LNCaP clone FGC (cell line): Measurements from ENCODE around the gene SPDYC.

Source experiments
- DNase-seq: peaks from one replicate; pipeline ENCODE4 v3.0.0-alpha.2; 2011; ENCODE audit warnings: low read depth
- H3K4me3 ChIP-seq: 2 replicates; pipeline ENCODE4 v1.5.1; 2011; ENCODE audit warnings: mild to moderate bottlenecking, low read depth, low read length, control low read depth
- CTCF ChIP-seq: IDR thresholded peaks from 2 replicates; pipeline ENCODE4 v1.5.1; 2012; ENCODE audit warnings: mild to moderate bottlenecking; ENCODE audit not compliant: control insufficient read depth, insufficient read depth; ENCODE audit errors: extremely low read depth

SPDYC gene

DNA sequence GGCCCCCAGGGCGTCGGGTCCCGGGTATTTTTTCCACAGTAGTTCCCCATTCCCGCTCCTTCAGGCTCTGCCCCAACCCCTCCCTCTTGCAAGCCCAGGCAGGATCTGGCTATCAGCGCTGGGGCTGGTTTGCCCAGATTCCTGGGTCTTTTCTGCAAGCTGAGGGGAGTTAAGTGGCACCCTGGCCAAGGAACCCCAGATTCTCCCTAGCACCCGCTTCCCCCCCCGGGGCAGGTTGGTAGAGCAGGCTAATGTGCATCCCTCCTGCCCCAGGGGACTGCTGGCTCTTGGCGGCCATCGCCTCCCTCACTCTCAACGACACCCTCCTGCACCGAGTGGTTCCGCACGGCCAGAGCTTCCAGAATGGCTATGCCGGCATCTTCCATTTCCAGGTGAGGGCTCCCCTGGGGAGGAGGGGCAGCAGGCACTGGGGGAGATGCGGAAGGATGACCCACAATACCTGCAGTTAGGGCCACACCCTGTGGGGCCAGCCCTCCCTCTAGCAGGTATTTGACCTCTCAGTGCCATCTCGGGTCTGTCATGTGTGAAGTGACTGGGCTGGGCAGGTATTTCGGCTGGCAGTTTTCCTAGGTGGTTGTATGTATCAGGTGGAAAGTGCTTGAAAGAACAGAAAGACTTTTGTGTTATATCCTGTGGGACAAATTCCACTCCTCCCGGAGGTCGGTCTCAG, 13.3 kb downstream of the SPDYC start:
- no peak for DNase-seq
- no peak overlapping the region for H3K4me3 ChIP-seq
- TF ChIP-seq CTCF, result no peak

DNA sequence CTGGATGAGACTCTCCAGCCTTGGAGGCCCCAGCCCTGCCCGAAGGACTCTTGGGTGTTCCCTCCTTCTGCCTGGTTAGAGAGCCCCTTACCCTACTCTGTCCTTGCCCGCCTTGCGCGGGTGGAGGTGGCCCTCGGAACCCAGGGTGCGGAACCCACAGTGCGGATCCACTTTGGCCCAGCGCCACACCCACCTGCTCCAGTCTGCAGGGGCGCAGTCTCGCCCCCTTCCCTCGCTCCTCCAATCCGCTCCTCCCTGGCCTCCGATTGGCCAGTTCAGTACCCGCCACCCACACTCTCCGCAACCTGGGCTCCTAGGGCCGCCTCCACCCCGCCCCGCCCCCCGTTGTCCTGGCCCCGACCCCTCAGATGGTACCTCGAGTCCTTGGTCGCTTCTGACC, 14.1 kb downstream of the SPDYC start:
- H3K4me3 ChIP-seq, result no peak overlapping the region
- DNase-seq, result no peak
- TF ChIP-seq CTCF, result no peak

- DNase-seq, result no peak
- H3K4me3 ChIP-seq, result no peak overlapping the region
- TF ChIP-seq CTCF, result no peak
These were observed 15.1 kb downstream of the SPDYC start for GRCh38 chr11:65185171-65185570.

DNA sequence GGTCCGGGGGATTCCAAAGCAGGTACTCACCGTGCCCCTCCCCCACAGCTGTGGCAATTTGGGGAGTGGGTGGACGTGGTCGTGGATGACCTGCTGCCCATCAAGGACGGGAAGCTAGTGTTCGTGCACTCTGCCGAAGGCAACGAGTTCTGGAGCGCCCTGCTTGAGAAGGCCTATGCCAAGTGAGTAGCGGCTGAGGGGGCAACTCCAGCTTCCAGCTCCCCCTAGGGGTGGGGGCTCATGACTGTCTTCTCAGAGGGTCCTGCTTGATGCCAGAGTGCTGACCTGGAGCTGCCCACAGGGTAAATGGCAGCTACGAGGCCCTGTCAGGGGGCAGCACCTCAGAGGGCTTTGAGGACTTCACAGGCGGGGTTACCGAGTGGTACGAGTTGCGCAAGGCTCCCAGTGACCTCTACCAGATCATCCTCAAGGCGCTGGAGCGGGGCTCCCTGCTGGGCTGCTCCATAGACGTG, 15.9 kb downstream of the SPDYC start:
- H3K4me3 ChIP-seq, result no peak overlapping the region
- TF ChIP-seq CTCF, result no peak
- DNase-seq, result no peak

DNA sequence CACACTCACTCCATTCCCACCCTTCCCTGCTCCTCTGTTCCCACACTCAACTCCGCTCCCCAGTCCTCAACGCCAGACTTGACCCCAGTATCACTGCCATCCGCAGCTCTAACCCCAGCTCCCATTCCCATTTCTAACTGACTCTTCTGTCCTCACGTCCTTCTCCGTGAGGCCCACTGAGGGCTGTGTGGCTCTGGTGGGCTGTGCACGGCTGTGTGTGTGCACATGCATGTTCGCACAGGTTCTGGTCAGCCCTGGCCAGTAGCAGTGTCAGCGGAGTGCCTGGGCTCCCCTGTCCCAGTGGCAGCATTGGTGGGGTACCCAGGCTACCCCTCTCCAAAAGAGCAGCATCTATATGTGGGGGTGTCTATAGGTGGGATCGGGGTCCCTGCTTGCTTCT, 16.7 kb downstream of the SPDYC start:
- no peak overlapping the region for H3K4me3 ChIP-seq
- TF ChIP-seq CTCF, result no peak
- no peak for DNase-seq

DNA sequence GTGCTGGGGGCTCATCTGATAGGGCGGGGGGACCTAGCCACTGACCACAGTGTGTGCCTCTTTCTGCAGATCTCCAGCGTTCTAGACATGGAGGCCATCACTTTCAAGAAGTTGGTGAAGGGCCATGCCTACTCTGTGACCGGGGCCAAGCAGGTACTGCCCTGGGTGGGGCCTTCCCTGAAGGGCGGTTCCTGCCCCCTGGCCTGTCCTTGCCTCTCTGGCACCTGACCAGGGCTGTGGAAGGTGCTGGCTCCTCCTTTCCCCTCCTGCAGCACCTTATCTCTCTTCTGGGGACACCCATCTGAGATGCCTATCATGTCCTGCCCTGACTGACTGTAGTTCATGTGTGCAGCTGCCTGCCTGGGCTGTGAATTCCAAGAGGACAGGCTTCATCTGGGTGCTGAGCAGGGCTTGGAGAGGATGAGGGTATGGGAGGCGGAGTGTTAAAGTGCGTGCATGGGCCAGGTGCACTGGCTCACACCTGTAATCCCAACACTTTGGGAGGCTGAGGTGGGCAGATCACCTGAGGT, 17.2 kb downstream of the SPDYC start:
- no peak for DNase-seq
- no peak overlapping the region for H3K4me3 ChIP-seq
- TF ChIP-seq CTCF, result no peak

DNA sequence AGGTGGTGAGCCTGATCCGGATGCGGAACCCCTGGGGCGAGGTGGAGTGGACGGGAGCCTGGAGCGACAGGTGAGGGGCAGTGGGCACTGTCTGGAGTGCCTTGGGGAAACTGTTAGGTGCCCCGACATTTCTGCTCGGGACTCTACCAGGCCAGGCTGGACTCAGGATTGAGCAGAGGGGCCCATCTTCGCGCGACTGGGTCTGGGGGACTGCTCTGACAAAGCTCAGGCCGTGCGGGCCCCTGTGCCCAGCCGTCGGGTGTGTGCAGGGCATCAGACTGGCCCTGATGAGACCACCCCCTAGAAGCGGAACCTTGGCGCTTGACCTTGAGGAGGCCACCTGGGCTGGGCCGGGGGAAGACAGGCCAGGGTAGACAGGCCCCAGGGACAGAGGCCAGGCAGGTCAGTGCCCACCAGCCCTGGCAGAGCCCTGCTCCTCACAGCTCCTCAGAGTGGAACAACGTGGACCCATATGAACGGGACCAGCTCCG, 18.0 kb downstream of the SPDYC start:
- no peak for TF ChIP-seq CTCF
- DNase-seq, result no peak
- H3K4me3 ChIP-seq, result no peak overlapping the region
